ENCODE measurements around the gene KRTAP19-6. TPM values are rescaled to one million over a fixed set of nuclear protein-coding genes. Genes with fewer than 3 reads are reported as not detected.

Gene KRTAP19-6
- polyA plus RNA-seq, 1 experiment = not detected

DNA sequence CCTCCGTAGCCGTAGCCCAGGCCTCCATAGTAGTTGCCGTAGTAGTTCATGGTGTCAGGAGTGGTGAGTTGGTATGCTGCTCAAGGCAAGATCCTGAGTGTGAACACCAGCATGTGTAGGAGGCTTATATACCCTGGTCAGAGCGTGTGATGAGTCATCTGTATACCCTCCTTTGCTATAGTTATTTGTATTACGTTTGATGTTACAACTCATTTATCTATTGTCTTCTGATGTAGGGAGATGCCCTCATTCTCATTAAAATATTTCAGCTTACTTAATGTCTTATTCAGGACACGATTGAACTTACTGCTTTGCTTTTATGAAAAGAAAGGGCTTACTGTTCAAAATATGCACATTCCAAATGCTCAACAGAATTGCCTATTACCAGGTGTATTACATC, 39.6 kb downstream of the KRTAP19-6 start, which contains the start of gene KRTAP19-5:
Gene KRTAP19-5 (minus strand): TSS at position 101 of the 400 bp plus-strand sequence. CDS start 51 bp downstream, at position 50.
- CTCF ChIA-PET = no interaction called here
- TF ChIP-seq, protein P1, sequence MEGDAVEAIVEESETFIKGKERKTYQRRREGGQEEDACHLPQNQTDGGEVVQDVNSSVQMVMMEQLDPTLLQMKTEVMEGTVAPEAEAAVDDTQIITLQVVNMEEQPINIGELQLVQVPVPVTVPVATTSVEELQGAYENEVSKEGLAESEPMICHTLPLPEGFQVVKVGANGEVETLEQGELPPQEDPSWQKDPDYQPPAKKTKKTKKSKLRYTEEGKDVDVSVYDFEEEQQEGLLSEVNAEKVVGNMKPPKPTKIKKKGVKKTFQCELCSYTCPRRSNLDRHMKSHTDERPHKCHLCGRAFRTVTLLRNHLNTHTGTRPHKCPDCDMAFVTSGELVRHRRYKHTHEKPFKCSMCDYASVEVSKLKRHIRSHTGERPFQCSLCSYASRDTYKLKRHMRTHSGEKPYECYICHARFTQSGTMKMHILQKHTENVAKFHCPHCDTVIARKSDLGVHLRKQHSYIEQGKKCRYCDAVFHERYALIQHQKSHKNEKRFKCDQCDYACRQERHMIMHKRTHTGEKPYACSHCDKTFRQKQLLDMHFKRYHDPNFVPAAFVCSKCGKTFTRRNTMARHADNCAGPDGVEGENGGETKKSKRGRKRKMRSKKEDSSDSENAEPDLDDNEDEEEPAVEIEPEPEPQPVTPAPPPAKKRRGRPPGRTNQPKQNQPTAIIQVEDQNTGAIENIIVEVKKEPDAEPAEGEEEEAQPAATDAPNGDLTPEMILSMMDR (IDR thresholded peaks at IDR 0.05; ENCODE audit: insufficient read depth, low read depth, low read length) = no peak
- Histone ChIP-seq H3K4me3 (ENCODE audit: low read depth, low read length) (no peak within 1 kb of the TSS), H3K36me3 (ENCODE audit: control insufficient read depth, insufficient read depth, low read length) (no peaks in the 10 kb centered on the region), H3K27me3 (ENCODE audit: control insufficient read depth, insufficient read depth, low read length) (no peaks in the 10 kb centered on the region)
- no peak for DNase-seq (ENCODE audit: low read depth)
- POLR2A ChIA-PET = no interaction called here

DNA sequence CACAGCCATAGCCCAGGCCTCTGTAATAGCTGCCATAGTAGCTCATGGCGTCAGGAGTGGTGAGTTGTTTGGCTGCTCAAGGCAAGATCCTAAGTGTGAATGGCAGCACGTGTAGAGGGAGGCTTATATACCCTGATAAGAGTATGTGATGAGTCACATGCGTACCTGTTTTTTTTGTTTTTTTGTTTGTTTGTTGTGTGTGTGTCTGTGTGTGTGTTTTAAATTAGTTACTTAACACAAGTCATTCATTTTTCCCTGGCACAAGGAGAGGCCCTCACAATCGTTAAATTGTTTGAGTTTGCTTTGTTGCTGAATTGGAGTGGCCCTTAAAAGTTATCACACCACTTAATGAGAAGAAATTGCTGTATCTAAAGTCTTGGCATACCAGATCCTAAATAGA, 44.6 kb downstream of the KRTAP19-6 start, which contains the start of gene KRTAP19-4:
Gene KRTAP19-4 (minus strand): TSS at position 101 of the 400 bp plus-strand sequence. CDS start 55 bp downstream, at position 46.
- TF ChIP-seq, protein P1 (IDR thresholded peaks at IDR 0.05; ENCODE audit: insufficient read depth, low read depth, low read length) = no peak
- Histone ChIP-seq H3K4me3 (ENCODE audit: low read depth, low read length) (no peak within 1 kb of the TSS), H3K27me3 (ENCODE audit: control insufficient read depth, insufficient read depth, low read length) (no peaks in the 10 kb centered on the region), H3K36me3 (ENCODE audit: control insufficient read depth, insufficient read depth, low read length) (no peaks in the 10 kb centered on the region)
- ChIA-PET CTCF (no interaction called here), POLR2A (no interaction called here)
- no peak for DNase-seq (ENCODE audit: low read depth)

GRCh38 chr21:30491963-30492428, 49.7 kb downstream of the KRTAP19-6 start, which contains the start of gene KRTAP19-3:
KRTAP19-3 (minus strand) TSS chr21:30492013; CDS start chr21:30491957, 56 bp downstream.
- ChIA-PET POLR2A (no interaction called here), CTCF (no interaction called here)
- TF ChIP-seq, protein P1 (IDR thresholded peaks at IDR 0.05; ENCODE audit: insufficient read depth, low read depth, low read length) = no peak
- Histone ChIP-seq H3K4me3 (ENCODE audit: low read depth, low read length) (no peak within 1 kb of the TSS), H3K36me3 (ENCODE audit: control insufficient read depth, insufficient read depth, low read length) (no peaks in the 10 kb centered on the region), H3K27me3 (ENCODE audit: control insufficient read depth, insufficient read depth, low read length) (no peaks in the 10 kb centered on the region)
- DNase-seq (ENCODE audit: low read depth) = no peak

Small RNA genes within 50 kb of the gene (small RNA-seq; reads per million reads assigned to genes)
- gene AP000567.1 (ENCODE audit: insufficient read length, low read depth, low replicate concordance) (not detected), gene KRTAP19-10P (ENCODE audit: insufficient read length, low read depth, low replicate concordance) (not detected), gene KRTAP19-11P (ENCODE audit: insufficient read length, low read depth, low replicate concordance) (not detected), gene KRTAP19-9P (ENCODE audit: insufficient read length, low read depth, low replicate concordance) (not detected), gene KRTAP22-2 (ENCODE audit: insufficient read length, low read depth, low replicate concordance) (not detected)

Other genes starting within 250 kb of the KRTAP19-6 start
- gene KRTAP26-1, start 221.5 kb downstream of the KRTAP19-6 start, polyA plus RNA-seq (2011; rRNA removed) = not detected in 2 replicates
- not detected in 2 replicates for gene KRTAP27-1, start 204.2 kb downstream of the KRTAP19-6 start, polyA plus RNA-seq (2011; rRNA removed)
- not detected in 2 replicates for gene KRTAP23-1, start 193.3 kb downstream of the KRTAP19-6 start, polyA plus RNA-seq (2011; rRNA removed)
- gene KRTAP13-2, start 169.6 kb downstream of the KRTAP19-6 start, polyA plus RNA-seq (2011; rRNA removed) = not detected in 2 replicates
- not detected in 2 replicates for gene KRTAP13-1, start 145.8 kb downstream of the KRTAP19-6 start, polyA plus RNA-seq (2011; rRNA removed)
- gene KRTAP13-3, start 115.9 kb downstream of the KRTAP19-6 start, polyA plus RNA-seq (2011; rRNA removed) = not detected in 2 replicates
- not detected in 2 replicates for gene KRTAP13-4, start 111.6 kb downstream of the KRTAP19-6 start, polyA plus RNA-seq (2011; rRNA removed)
- gene KRTAP15-1, start 101.6 kb downstream of the KRTAP19-6 start, polyA plus RNA-seq (2011; rRNA removed) = not detected in 2 replicates
- gene KRTAP19-1, start 61.5 kb downstream of the KRTAP19-6 start, polyA plus RNA-seq (2011; rRNA removed) = not detected in 2 replicates
- gene KRTAP19-2, start 54.4 kb downstream of the KRTAP19-6 start, polyA plus RNA-seq (2011; rRNA removed) = not detected in 2 replicates
- gene KRTAP19-3, start 49.9 kb downstream of the KRTAP19-6 start, polyA plus RNA-seq (2011; rRNA removed) = not detected in 2 replicates
- gene KRTAP19-4, start 44.7 kb downstream of the KRTAP19-6 start, polyA plus RNA-seq (2011; rRNA removed) = not detected in 2 replicates
- gene KRTAP19-5, start 39.7 kb downstream of the KRTAP19-6 start, polyA plus RNA-seq (2011; rRNA removed) = not detected in 2 replicates
- gene KRTAP19-7, start 19.4 kb upstream of the KRTAP19-6 start, polyA plus RNA-seq (2011; rRNA removed) = not detected in 2 replicates
- gene KRTAP22-2, start 48.5 kb upstream of the KRTAP19-6 start, polyA plus RNA-seq (2011; rRNA removed) = not detected in 2 replicates
- gene KRTAP6-3, start 50.6 kb upstream of the KRTAP19-6 start, polyA plus RNA-seq (2011; rRNA removed) = not detected in 2 replicates
- not detected in 2 replicates for gene KRTAP6-2, start 57.0 kb upstream of the KRTAP19-6 start, polyA plus RNA-seq (2011; rRNA removed)
- gene KRTAP22-1, start 59.2 kb upstream of the KRTAP19-6 start, polyA plus RNA-seq (2011; rRNA removed) = not detected in 2 replicates
- not detected in 2 replicates for gene KRTAP6-1, start 72.1 kb upstream of the KRTAP19-6 start, polyA plus RNA-seq (2011; rRNA removed)
- gene KRTAP20-1, start 74.6 kb upstream of the KRTAP19-6 start, polyA plus RNA-seq (2011; rRNA removed) = not detected in 2 replicates
- not detected in 2 replicates for gene KRTAP20-4, start 78.8 kb upstream of the KRTAP19-6 start, polyA plus RNA-seq (2011; rRNA removed)
- gene KRTAP20-2, start 93.3 kb upstream of the KRTAP19-6 start, polyA plus RNA-seq (2011; rRNA removed) = not detected in 2 replicates
- not detected in 2 replicates for gene KRTAP20-3, start 101.0 kb upstream of the KRTAP19-6 start, polyA plus RNA-seq (2011; rRNA removed)
- gene KRTAP21-3, start 176.9 kb upstream of the KRTAP19-6 start, polyA plus RNA-seq (2011; rRNA removed) = not detected in 2 replicates
- not detected in 2 replicates for gene KRTAP21-2, start 205.4 kb upstream of the KRTAP19-6 start, polyA plus RNA-seq (2011; rRNA removed)
- not detected in 2 replicates for gene KRTAP21-1, start 213.6 kb upstream of the KRTAP19-6 start, polyA plus RNA-seq (2011; rRNA removed)